Measurements from ENCODE around the gene NR1D2.

DNA sequence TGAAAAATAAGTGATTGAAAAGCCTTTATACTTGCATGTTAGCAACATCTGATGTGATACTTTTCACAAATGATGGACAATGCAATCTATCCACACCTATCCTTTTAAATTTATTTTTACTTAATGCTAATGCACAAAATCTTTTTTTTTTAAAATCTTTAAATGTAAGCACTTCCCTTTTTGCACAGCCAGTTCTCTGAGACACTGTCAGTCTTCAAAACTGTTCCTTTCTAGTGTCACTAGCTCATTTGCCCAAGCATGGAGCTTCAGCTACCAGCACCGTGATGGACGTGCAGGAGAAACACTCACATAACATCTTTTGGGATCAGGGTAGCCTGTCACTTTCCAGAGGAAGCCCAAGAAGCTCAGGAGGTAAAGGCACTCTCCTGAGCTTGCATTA, 50.1 kb downstream of the NR1D2 start:
- TF ChIP-seq CTCF (IDR thresholded peaks at IDR 0.05) (no peak), POLR2A (IDR thresholded peaks at IDR 0.05) (no peak), POLR2AphosphoS5 (IDR thresholded peaks at IDR 0.05) (no peak)

Data from stomach (tissue), 4 donors.